Fibroblast of lung (primary cell): Measurements from ENCODE around the gene COL24A1. TPM values are rescaled to one million over a fixed set of nuclear protein-coding genes. Genes with fewer than 3 reads are reported as not detected.
"Not testable (repeated sequence)": the region's sequence is repeated elsewhere in the genome, so short reads cannot be mapped to it uniquely, and the experiment has no call there.

Source experiments
- DNase-seq, 2 donors: peaks; one replicate each; pipeline versions ENCODE4 v3.0.0 to v3.0.0-alpha.2; 2010; ENCODE audit warnings: low read depth in 2 of 2
- H2AFZ ChIP-seq: 2 replicates; pipeline ENCODE4 v1.5.1; 2012; ENCODE audit warnings: low read length, control low read depth, inconsistent platforms
- H3K27ac ChIP-seq: 2 replicates; pipeline ENCODE4 v1.5.1; 2011; ENCODE audit warnings: low read length, control low read depth; ENCODE audit not compliant: insufficient read depth
- H3K27me3 ChIP-seq: 2 replicates; pipeline ENCODE4 v1.5.1; 2011; ENCODE audit warnings: mild to moderate bottlenecking, low read length; ENCODE audit not compliant: control insufficient read depth, insufficient read depth
- H3K36me3 ChIP-seq: 2 replicates; pipeline ENCODE4 v1.5.1; 2011; ENCODE audit warnings: low read length; ENCODE audit not compliant: control insufficient read depth, insufficient read depth
- H3K4me1 ChIP-seq: 2 replicates; pipeline ENCODE4 v1.5.1; 2011; ENCODE audit warnings: low read length; ENCODE audit not compliant: control insufficient read depth, insufficient read depth; ENCODE audit errors: extremely low read depth
- H3K4me2 ChIP-seq: 2 replicates; pipeline ENCODE4 v1.5.1; 2011; ENCODE audit warnings: low read length, control low read depth; ENCODE audit not compliant: insufficient read depth; ENCODE audit errors: extremely low read depth
- H3K4me3 ChIP-seq, 4 experiments: fragments of 200-600 bp in 1 of 4; sonication (generic) in 1 of 4; replicated peaks in 1 of 4; 2 replicates each; pipeline ENCODE4 v1.5.1; 2011 to 2016; ENCODE audit warnings: low read length in 4 of 4, low read depth in 3 of 4, mild to moderate bottlenecking in 3 of 4, control low read depth in 2 of 4, inconsistent platforms in 1 of 4, mixed read lengths in 1 of 4; ENCODE audit not compliant: insufficient read depth in 1 of 4; ENCODE audit errors: control extremely low read depth in 1 of 4
- H3K79me2 ChIP-seq: 2 replicates; pipeline ENCODE4 v1.5.1; 2012; ENCODE audit warnings: mild to moderate bottlenecking, low read length, inconsistent platforms; ENCODE audit not compliant: control insufficient read depth, insufficient read depth
- H3K9ac ChIP-seq: 2 replicates; pipeline ENCODE4 v1.5.1; 2011; ENCODE audit warnings: mild to moderate bottlenecking, low read length, control low read depth; ENCODE audit not compliant: insufficient read depth
- H3K9me3 ChIP-seq: 2 replicates; pipeline ENCODE4 v1.5.1; 2012; ENCODE audit warnings: low read depth, low read length; ENCODE audit not compliant: control insufficient read depth, insufficient read depth
- H4K20me1 ChIP-seq: 2 replicates; pipeline ENCODE4 v1.5.1; 2011; ENCODE audit warnings: low read length; ENCODE audit not compliant: control insufficient read depth, insufficient read depth; ENCODE audit errors: extremely low read depth
- CTCF ChIP-seq, 2 donors: IDR thresholded peaks in 1 of 2; conservative IDR thresholded peaks in 1 of 2; 1 replicate in 1 of 2; 2 replicates in 1 of 2; pipeline ENCODE4 v1.5.1; 2011 to 2012; ENCODE audit warnings: low read length in 2 of 2, control low read depth in 1 of 2, inconsistent platforms in 1 of 2, low read depth in 1 of 2, mild to moderate bottlenecking in 1 of 2
- EZH2 ChIP-seq: IDR thresholded peaks from 2 replicates; pipeline ENCODE4 v1.5.1; 2012; ENCODE audit warnings: low read length, control low read depth, mild to moderate bottlenecking; ENCODE audit errors: missing control alignments
- polyA plus RNA-seq, 2 donors: library from polyadenylated mRNA; depleted of rRNA in 1 of 2; stranded (reverse) in 1 of 2; unstranded in 1 of 2; fragments of >200 nt; gene quantifications; 2 replicates each; pipeline ENCODE4 v1.2.1, GENCODE V29; 2011 to 2012; ENCODE audit warnings: missing spikeins in 1 of 2
- total RNA-seq: library from RNA; depleted of rRNA; stranded (reverse); fragments of >200 nt; gene quantifications from 2 replicates; pipeline ENCODE4 v1.2.1, GENCODE V29; 2014

Gene COL24A1
- total and polyA plus RNA-seq, 2 donors (not counting 1 experiment from before 2014, with no cell fraction given) = 0.31 to 3.3 TPM

- H3K27ac ChIP-seq = no peak overlapping the region
- H3K79me2 ChIP-seq = no peaks in the 10 kb centered on the region
- no peaks in the 10 kb centered on the region for H3K4me1 ChIP-seq
- TF ChIP-seq CTCF (conservative IDR thresholded peaks at IDR 0.05 in 1 of 2, IDR thresholded peaks at IDR 0.05 in 1 of 2; ENCODE audit: low read depth in 1 of 2, low read length in 2 of 2) (no peak), EZH2 (no peak)
- H4K20me1 ChIP-seq = no peaks in the 10 kb centered on the region
- peak; percentile 39 to 46 for DNase-seq
- no peak overlapping the region for H3K9ac ChIP-seq
- H3K9me3 ChIP-seq = no peaks in the 10 kb centered on the region
- no peak overlapping the region for H2AFZ ChIP-seq
- H3K4me3 ChIP-seq = no peak overlapping the region
- no peaks in the 10 kb centered on the region for H3K27me3 ChIP-seq
- H3K36me3 ChIP-seq = no peaks in the 10 kb centered on the region
- no peak overlapping the region for H3K4me2 ChIP-seq
These were observed 355.1 kb downstream of the COL24A1 start for GRCh38 chr1:85801520-85801919.

- no peaks in the 10 kb centered on the region for H3K79me2 ChIP-seq
- no peak overlapping the region for H3K4me2 ChIP-seq
- no peak overlapping the region for H3K4me3 ChIP-seq
- H4K20me1 ChIP-seq = no peaks in the 10 kb centered on the region
- no peak overlapping the region for H3K9ac ChIP-seq
- no peaks in the 10 kb centered on the region for H3K36me3 ChIP-seq
- H2AFZ ChIP-seq = no peak overlapping the region
- no peaks in the 10 kb centered on the region for H3K4me1 ChIP-seq
- no peak overlapping the region for H3K27ac ChIP-seq
- H3K9me3 ChIP-seq = no peaks in the 10 kb centered on the region
- peak in 1 of 2 donors; percentile 9 for DNase-seq
- no peaks in the 10 kb centered on the region for H3K27me3 ChIP-seq
- TF ChIP-seq CTCF (conservative IDR thresholded peaks at IDR 0.05 in 1 of 2, IDR thresholded peaks at IDR 0.05 in 1 of 2; ENCODE audit: low read depth in 1 of 2, low read length in 2 of 2) = no peak
- no peak for TF ChIP-seq EZH2
These were observed 356.8 kb downstream of the COL24A1 start for GRCh38 chr1:85799737-85800136.

GRCh38 chr1:85798419-85798818, 358.2 kb downstream of the COL24A1 start:
- TF ChIP-seq EZH2 (no peak), CTCF (conservative IDR thresholded peaks at IDR 0.05 in 1 of 2, IDR thresholded peaks at IDR 0.05 in 1 of 2; ENCODE audit: low read depth in 1 of 2, low read length in 2 of 2) (no peak)
- no peak overlapping the region for H3K27ac ChIP-seq
- H3K4me1 ChIP-seq = no peaks in the 10 kb centered on the region

GRCh38 chr1:85777021-85777420, 379.6 kb downstream of the COL24A1 start:
- not testable (repeated sequence) for H2AFZ ChIP-seq, H4K20me1 ChIP-seq, H3K4me3 ChIP-seq, H3K27ac ChIP-seq, H3K79me2 ChIP-seq, H3K9me3 ChIP-seq, H3K4me1 ChIP-seq, DNase-seq, H3K36me3 ChIP-seq, H3K4me2 ChIP-seq, H3K9ac ChIP-seq, H3K27me3 ChIP-seq

More at GRCh38 chr1:85798419-85798818, 358.2 kb downstream of the COL24A1 start:
- no peak overlapping the region for H3K4me2 ChIP-seq
- H2AFZ ChIP-seq = no peak overlapping the region
- H4K20me1 ChIP-seq = no peaks in the 10 kb centered on the region
- H3K4me3 ChIP-seq = no peak overlapping the region
- H3K79me2 ChIP-seq = no peaks in the 10 kb centered on the region
- H3K27me3 ChIP-seq = no peaks in the 10 kb centered on the region
- H3K9me3 ChIP-seq = no peaks in the 10 kb centered on the region
- H3K9ac ChIP-seq = no peak overlapping the region
- no peak for DNase-seq
- no peaks in the 10 kb centered on the region for H3K36me3 ChIP-seq
